GM23248 (cell line): ENCODE data around the gene TLE3. TPM values are rescaled to one million over a fixed set of nuclear protein-coding genes. Genes with fewer than 3 reads are reported as not detected.

Experiments used
- DNase-seq: peaks from one replicate; pipeline ENCODE4 v3.0.0-alpha.2; 2015
- H2AFZ ChIP-seq: fragments of 200-600 bp; sonication (generic); 2 replicates; pipeline ENCODE4 v1.6.1; 2016; ENCODE audit warnings: antibody characterized with exemption
- H3F3A ChIP-seq: fragments of 200-600 bp; sonication (generic); 2 replicates; pipeline ENCODE4 v1.6.1; 2016; ENCODE audit warnings: mild to moderate bottlenecking, antibody characterized with exemption, mixed run types; ENCODE audit not compliant: insufficient read depth
- H3K27ac ChIP-seq: fragments of 200-600 bp; sonication (generic); 2 replicates; pipeline ENCODE4 v1.5.1; 2016; ENCODE audit warnings: mild to moderate bottlenecking
- H3K27me3 ChIP-seq: fragments of 200-600 bp; sonication (generic); replicated peaks from 2 replicates; pipeline ENCODE4 v1.6.1; 2016; ENCODE audit warnings: mild to moderate bottlenecking; ENCODE audit not compliant: insufficient read depth
- H3K36me3 ChIP-seq: fragments of 200-600 bp; sonication (generic); 2 replicates; pipeline ENCODE4 v1.6.1; 2016; ENCODE audit warnings: low read depth, mild to moderate bottlenecking
- H3K4me1 ChIP-seq: fragments of 200-600 bp; sonication (generic); 2 replicates; pipeline ENCODE4 v1.6.1; 2016; ENCODE audit warnings: mild to moderate bottlenecking; ENCODE audit not compliant: insufficient read depth
- H3K4me2 ChIP-seq: fragments of 200-600 bp; sonication (generic); one replicate; pipeline ENCODE4 v1.6.1; 2016; ENCODE audit warnings: mild to moderate bottlenecking; ENCODE audit not compliant: unreplicated experiment
- H3K4me3 ChIP-seq: fragments of 200-600 bp; sonication (generic); 2 replicates; pipeline ENCODE4 v1.5.1; 2016; ENCODE audit warnings: mild to moderate bottlenecking
- H3K79me2 ChIP-seq: fragments of 200-600 bp; sonication (generic); 2 replicates; pipeline ENCODE4 v1.6.1; 2016; ENCODE audit warnings: mild to moderate bottlenecking; ENCODE audit not compliant: insufficient read depth
- H3K9ac ChIP-seq: fragments of 200-600 bp; sonication (generic); 2 replicates; pipeline ENCODE4 v1.6.1; 2016; ENCODE audit warnings: mild to moderate bottlenecking
- H3K9me2 ChIP-seq: fragments of 200-600 bp; sonication (generic); 2 replicates; pipeline ENCODE4 v1.6.1; 2016; ENCODE audit warnings: mixed run types, mild to moderate bottlenecking, moderate library complexity; ENCODE audit not compliant: insufficient read depth
- H3K9me3 ChIP-seq: fragments of 200-600 bp; sonication (generic); one replicate; pipeline ENCODE4 v1.6.1; 2017; ENCODE audit warnings: low read depth
- H4K20me1 ChIP-seq: fragments of 200-600 bp; sonication (generic); 2 replicates; pipeline ENCODE4 v1.6.0; 2016; ENCODE audit not compliant: insufficient read depth
- EZH2 ChIP-seq: fragments of 200-600 bp; sonication (generic); IDR thresholded peaks from 2 replicates; pipeline ENCODE4 v1.6.1; 2018; ENCODE audit warnings: antibody characterized with exemption, mild to moderate bottlenecking; ENCODE audit not compliant: insufficient read depth, poor library complexity, severe bottlenecking
- EZH2phosphoT487 ChIP-seq: fragments of 200-600 bp; sonication (generic); IDR thresholded peaks from 2 replicates; pipeline ENCODE4 v1.6.1; 2018; ENCODE audit warnings: antibody characterized with exemption, moderate library complexity, mild to moderate bottlenecking, low read depth; ENCODE audit not compliant: insufficient read depth
- WGBS, 2 experiments: methylation state at CpG; one replicate each; pipeline ENCODE4 v1.1.6; 2015 to 2017; ENCODE audit warnings: low lambda C conversion rate in 2 of 2, low coverage in 1 of 2; ENCODE audit errors: missing lambda C conversion rate in 2 of 2; 5-methylcytosine and 5-hydroxymethylcytosine counted together
- in situ Hi-C: fragments of 300-500 bp; cut with MboI; formaldehyde crosslinking; loops from 2 replicates; pipeline ENCODE4 v1.15.0; 2020
- polyA plus RNA-seq: library from polyadenylated mRNA; unstranded; fragments of >200 nt; fragmentation: Nextera tagmentation; extraction: Ambion mirVana; gene quantifications from 2 replicates; pipeline ENCODE4 v1.2.1, GENCODE V29; 2016
- total RNA-seq: library from RNA; depleted of rRNA; stranded (reverse); fragments of >200 nt; shearing (Covaris generic); gene quantifications from 2 replicates; pipeline ENCODE4 v1.2.3, GENCODE V29; 2014

The TLE3 gene
- total and polyA plus RNA-seq, 2 experiments from 2014 or later = 11.7 to 37.6 TPM

DNA sequence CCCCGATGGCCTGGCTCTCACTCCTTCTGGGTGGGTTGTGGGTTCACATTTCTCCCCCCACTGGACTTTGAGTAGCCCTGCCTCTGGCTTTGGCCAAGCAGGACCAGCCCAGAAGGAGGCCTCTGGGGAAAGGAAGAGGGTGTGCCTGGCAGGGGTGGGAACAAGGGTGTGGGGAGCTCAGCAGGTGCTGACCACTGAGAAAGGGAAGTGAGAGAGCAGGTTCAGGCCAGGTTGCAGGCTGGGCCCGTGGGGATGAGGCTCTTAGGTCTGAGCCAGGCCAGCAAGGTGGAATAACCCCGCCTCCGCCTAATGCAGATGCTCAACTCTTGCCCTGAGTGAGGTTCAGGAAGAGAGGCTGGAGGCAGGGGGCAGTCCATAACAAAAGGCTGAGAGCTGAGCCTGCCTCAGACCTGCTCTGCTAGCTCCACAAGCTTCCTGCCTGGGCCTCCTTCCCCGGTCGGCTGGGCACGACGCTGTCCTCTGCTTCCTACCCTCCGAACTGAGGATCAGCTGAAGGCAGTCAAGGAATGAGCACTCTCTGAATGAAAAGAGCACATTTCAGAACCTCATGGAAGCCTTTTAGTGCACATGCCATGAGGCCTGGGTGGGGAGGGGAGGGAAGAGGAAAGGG, 82.7 kb downstream of the TLE3 start:
- TF ChIP-seq EZH2phosphoT487 = no peak
- TF ChIP-seq EZH2 = no peak
- Histone ChIP-seq H4K20me1 (no peaks in the 10 kb centered on the region), H3K27ac (no peak overlapping the region), H3K9me2 (no peaks in the 10 kb centered on the region), H2AFZ (no peak overlapping the region), H3K36me3 (no peaks in the 10 kb centered on the region), H3K4me3 (no peak overlapping the region), H3K79me2 (no peaks in the 10 kb centered on the region), H3K9me3 (no peaks in the 10 kb centered on the region), H3K4me2 (no peak overlapping the region), H3K9ac (no peak overlapping the region), H3K4me1 (no peaks in the 10 kb centered on the region), H3F3A (no peaks in the 10 kb centered on the region), H3K27me3 (no peaks in the 10 kb centered on the region; the same call in 1 of the 2 replicates)
- no peak for DNase-seq
- 82 to 84% methylated on average over 8 to 9 of the region's 9 CpGs for WGBS, 2 experiments
- in situ Hi-C loops = no loop called here

DNA sequence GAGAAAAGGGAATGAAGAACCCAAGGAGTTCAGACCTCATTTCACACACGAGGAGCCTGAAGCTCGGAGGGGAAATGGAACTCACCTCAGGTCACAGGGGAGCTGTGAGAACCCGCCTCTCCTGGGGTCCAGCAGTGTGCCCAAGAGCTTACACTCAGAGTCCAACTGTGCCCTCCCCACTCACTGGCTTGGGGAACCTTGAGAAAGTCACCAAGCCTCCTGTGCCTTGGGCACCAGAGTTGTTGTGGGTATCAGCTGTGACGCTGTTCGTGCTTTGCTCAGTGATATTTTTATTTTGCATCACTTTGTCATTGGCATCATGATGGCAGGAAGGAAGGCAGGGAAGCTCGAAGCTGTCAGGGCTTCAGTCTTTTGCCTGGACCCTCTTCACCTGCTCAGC, 83.4 kb downstream of the TLE3 start:
- in situ Hi-C loops = no loop called here
- no peak overlapping the region for H3K4me2 ChIP-seq
- WGBS, 2 experiments = 77 to 81% methylated on average over 6 of the region's 6 CpGs
- H3K79me2 ChIP-seq = no peaks in the 10 kb centered on the region
- TF ChIP-seq EZH2 (no peak), EZH2phosphoT487 (no peak)
- no peaks in the 10 kb centered on the region for H3K36me3 ChIP-seq
- no peak for DNase-seq
- H3K27ac ChIP-seq = no peak overlapping the region
- no peaks in the 10 kb centered on the region for H3F3A ChIP-seq
- H3K9me3 ChIP-seq = no peaks in the 10 kb centered on the region
- H3K27me3 ChIP-seq = peaks cover 2% of the 10 kb centered on the region; the same call in 1 of the 2 replicates
- H2AFZ ChIP-seq = no peak overlapping the region
- no peaks in the 10 kb centered on the region for H3K4me1 ChIP-seq
- H3K4me3 ChIP-seq = no peak overlapping the region
- H3K9me2 ChIP-seq = no peaks in the 10 kb centered on the region
- no peaks in the 10 kb centered on the region for H4K20me1 ChIP-seq
- H3K9ac ChIP-seq = no peak overlapping the region

DNA sequence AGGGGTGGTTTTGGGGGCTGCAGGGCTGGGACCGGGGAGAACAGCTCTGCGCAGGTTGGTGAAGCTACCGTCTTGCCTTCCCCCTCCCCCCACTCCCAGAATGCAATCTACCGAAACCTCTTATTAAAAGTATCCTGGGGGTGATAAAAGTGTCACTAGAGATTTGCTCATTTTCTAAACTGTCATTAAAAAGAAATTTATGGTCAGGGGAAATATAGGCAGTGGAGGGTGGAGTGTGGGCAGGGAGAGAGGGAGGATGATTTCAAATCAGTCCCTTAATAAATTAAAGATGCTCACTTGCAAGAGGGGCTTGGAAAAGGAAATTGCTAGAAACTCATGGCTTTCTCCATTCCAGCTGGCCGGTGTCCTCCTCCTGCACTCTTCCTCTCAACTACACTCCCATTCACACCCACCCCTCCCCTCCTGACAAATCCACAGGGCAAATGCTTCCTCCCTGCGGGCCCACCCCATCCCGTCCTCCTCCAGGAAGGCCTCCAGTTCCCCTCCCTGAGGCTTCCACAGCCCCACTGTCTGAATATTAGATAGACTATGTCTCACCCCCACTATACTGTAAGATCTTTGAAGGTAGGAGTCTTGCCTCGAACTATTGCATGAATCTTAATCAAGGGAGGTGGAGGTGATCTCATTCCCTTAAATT, 83.9 kb downstream of the TLE3 start:
- Histone ChIP-seq H4K20me1 (no peaks in the 10 kb centered on the region), H3F3A (no peaks in the 10 kb centered on the region), H3K9me2 (no peaks in the 10 kb centered on the region), H3K4me2 (no peak overlapping the region), H3K9me3 (no peaks in the 10 kb centered on the region), H3K27ac (no peak overlapping the region), H3K4me3 (no peak overlapping the region), H3K9ac (no peak overlapping the region), H3K36me3 (no peaks in the 10 kb centered on the region), H3K4me1 (no peaks in the 10 kb centered on the region), H3K27me3 (peaks cover 4% of the 10 kb centered on the region; the same call in 1 of the 2 replicates), H2AFZ (no peak overlapping the region), H3K79me2 (no peaks in the 10 kb centered on the region)
- TF ChIP-seq EZH2 = no peak
- TF ChIP-seq EZH2phosphoT487 = no peak
- no peak for DNase-seq
- WGBS, 2 experiments = 77 to 86% methylated on average over 5 to 8 of the region's 8 CpGs
- in situ Hi-C loops = no loop called here

GRCh38 chr15:70012895-70013294, 84.8 kb downstream of the TLE3 start:
- no peak for DNase-seq
- H3K9me3 ChIP-seq = no peaks in the 10 kb centered on the region
- H3K27ac ChIP-seq = no peak overlapping the region
- H3K79me2 ChIP-seq = no peaks in the 10 kb centered on the region
- TF ChIP-seq EZH2phosphoT487 = no peak
- no peak for TF ChIP-seq EZH2
- H3K36me3 ChIP-seq = no peaks in the 10 kb centered on the region
- H4K20me1 ChIP-seq = no peaks in the 10 kb centered on the region
- no peak overlapping the region for H3K4me3 ChIP-seq
- in situ Hi-C loops = no loop called here
- 79 to 80% methylated on average over 4 of the region's 4 CpGs for WGBS, 2 experiments
- H3K27me3 ChIP-seq = peaks cover 5% of the 10 kb centered on the region; the same call in 1 of the 2 replicates
- H3K9me2 ChIP-seq = no peaks in the 10 kb centered on the region
- H3K4me2 ChIP-seq = no peak overlapping the region
- H3K4me1 ChIP-seq = no peaks in the 10 kb centered on the region
- H2AFZ ChIP-seq = no peak overlapping the region
- H3K9ac ChIP-seq = no peak overlapping the region
- H3F3A ChIP-seq = no peaks in the 10 kb centered on the region
